ENCODE data around the gene NOTCH4. TPM values are rescaled to one million over a fixed set of nuclear protein-coding genes. Genes with fewer than 3 reads are reported as not detected.
A peak's percentile ranks its signal among the peaks of the same experiment; 100 is the strongest.

The NOTCH4 gene
- polyA plus RNA-seq, 1 donor from 2014 or later, result 4.9 TPM

- Mint-ChIP-seq H3K9me3 (peaks cover 0 to 1% (median 0%) of the 10 kb centered on the region in 3 donors), H3K27me3 (peaks cover 31% of the 10 kb centered on the region), H3K27ac (peak overlapping the region in 2 of 3 donors; percentile 58 to 80), H3K36me3 (no peaks in the 10 kb centered on the region), H3K4me1 (peaks cover 14 to 20% (median 19%) of the 10 kb centered on the region in 3 donors), H3K4me3 (peak overlapping the region; percentile 82 to 100 (median 92))
Measured at GRCh38 chr6:32154514-32155161, 69.2 kb downstream of the NOTCH4 start.

DNA sequence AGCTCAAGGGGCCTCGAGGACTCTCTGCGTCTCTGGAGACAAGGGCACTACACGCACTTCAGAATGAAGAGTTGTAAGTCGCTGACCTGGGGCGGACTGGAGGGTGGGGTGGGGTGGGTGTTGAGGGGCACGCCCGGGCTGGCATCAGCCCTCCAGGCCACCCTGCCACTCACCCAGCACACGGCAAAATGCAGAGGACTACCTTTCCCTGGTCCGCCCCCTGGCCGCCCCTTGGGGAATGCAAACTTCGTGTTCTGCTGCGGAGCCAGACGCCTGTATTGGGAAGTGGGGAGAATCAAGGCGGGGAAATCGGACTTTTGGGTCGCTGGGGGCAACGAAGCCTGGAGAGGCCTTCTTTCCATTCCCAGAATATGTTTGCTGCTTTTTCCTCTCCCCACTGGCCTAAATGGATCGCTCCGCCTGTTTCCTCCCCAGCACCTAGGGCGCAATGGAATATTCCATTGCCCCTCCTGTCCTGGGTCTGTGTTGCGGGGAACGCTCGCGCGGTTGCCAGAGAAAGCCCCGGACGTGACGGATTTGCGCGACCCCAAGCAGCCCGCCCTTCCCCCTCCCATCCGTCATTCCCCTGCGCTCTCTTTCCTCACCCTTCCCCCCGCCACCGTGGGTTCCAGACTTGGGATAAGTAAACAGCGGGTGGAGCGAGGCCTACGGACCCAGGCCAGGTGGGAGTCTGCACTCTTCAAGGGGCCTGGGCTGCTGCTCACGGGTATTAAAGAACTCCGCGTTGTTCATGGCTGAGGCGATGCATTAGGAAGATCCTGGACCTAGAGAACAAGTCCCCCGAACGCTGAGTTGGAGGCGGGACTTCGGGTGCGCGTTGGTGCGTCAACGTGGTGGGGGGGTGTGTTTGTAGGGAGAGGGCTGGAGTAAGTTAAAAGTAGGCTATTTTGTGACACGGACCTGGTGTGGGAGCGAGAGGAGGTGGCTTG is 70.0 kb downstream of the NOTCH4 start, which contains the start of gene PPT2:
TSS of gene PPT2 (plus strand) at position 578 of the 950 bp plus-strand sequence. CDS start 454 bp downstream, outside the sequence.
- peaks cover 36% of the 10 kb centered on the region for H3K27me3 Mint-ChIP-seq
- peaks cover 15 to 22% (median 19%) of the 10 kb centered on the region in 3 donors for H3K4me1 Mint-ChIP-seq
- no peaks in the 10 kb centered on the region for H3K36me3 Mint-ChIP-seq
- peak within 1 kb of the TSS; percentile 82 to 100 (median 92) for H3K4me3 Mint-ChIP-seq
- peaks cover 0 to 4% (median 0%) of the 10 kb centered on the region in 3 donors for H3K9me3 Mint-ChIP-seq
- H3K27ac Mint-ChIP-seq, result peak within 1 kb of the TSS; percentile 18 to 80 (median 58)

- H3K27ac Mint-ChIP-seq, result peak overlapping the region in 1 of 3 donors; percentile 15
- peaks cover 17 to 27% (median 19%) of the 10 kb centered on the region in 3 donors for H3K4me1 Mint-ChIP-seq
- H3K27me3 Mint-ChIP-seq, result peaks cover 44% of the 10 kb centered on the region
- H3K36me3 Mint-ChIP-seq, result no peaks in the 10 kb centered on the region
- H3K4me3 Mint-ChIP-seq, result peak overlapping the region; percentile 26 to 92 (median 84)
- peaks cover 0 to 4% (median 0%) of the 10 kb centered on the region in 3 donors for H3K9me3 Mint-ChIP-seq
Measured at GRCh38 chr6:32152769-32153563, 70.9 kb downstream of the NOTCH4 start.

GRCh38 chr6:32151863-32152768 is 71.8 kb downstream of the NOTCH4 start, which contains the start of gene PRRT1:
TSS of gene PRRT1 (minus strand) at chr6:32151939. CDS start at chr6:32151827, 112 bp downstream.
- H3K27ac Mint-ChIP-seq, result peak within 1 kb of the TSS in 1 of 3 donors; percentile 21
- peaks cover 52% of the 10 kb centered on the region for H3K27me3 Mint-ChIP-seq
- H3K36me3 Mint-ChIP-seq, result no peaks in the 10 kb centered on the region
- H3K4me1 Mint-ChIP-seq, result peaks cover 17 to 27% (median 19%) of the 10 kb centered on the region in 3 donors
- H3K9me3 Mint-ChIP-seq, result peaks cover 0 to 4% (median 0%) of the 10 kb centered on the region in 3 donors
- peak within 1 kb of the TSS in 3 of 4 donors; percentile 19 to 82 (median 70) for H3K4me3 Mint-ChIP-seq

DNA sequence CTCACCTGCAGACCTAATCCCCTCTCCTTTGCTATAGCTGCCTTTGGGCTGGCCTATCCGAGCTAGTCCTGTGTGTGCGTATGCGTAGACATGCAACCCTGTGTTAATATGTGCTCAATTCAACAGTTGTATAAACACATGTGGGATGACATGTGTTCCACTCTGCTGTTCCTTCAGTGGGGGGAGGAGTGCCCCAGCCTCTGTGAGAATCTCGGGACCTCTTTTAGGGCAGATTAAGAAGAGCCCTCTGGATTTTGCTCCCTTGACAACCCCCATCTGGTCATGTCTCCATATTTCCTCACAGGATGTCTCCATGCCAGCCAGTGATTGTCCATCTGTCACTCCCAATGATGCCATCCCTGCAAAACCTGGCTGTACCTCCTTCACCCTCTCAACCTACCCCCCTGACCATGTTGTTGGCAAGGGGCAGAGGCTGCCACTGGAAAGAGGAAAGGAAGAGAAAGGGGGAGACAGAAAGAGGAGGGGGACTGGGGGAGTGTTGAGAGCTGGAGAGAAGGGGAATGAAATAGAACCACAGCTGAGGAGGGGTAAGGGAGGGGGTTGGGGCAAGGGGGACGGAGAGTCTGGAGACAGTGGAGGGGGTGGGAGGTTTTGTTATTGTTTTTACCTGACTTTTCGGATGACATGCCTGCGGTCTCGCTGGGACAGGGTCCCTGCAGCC is 72.5 kb downstream of the NOTCH4 start:
- Mint-ChIP-seq H3K27me3 (peaks cover 52% of the 10 kb centered on the region), H3K27ac (no peak overlapping the region), H3K9me3 (peaks cover 0 to 4% (median 0%) of the 10 kb centered on the region in 3 donors), H3K4me1 (peaks cover 17 to 27% (median 19%) of the 10 kb centered on the region in 3 donors), H3K36me3 (no peaks in the 10 kb centered on the region), H3K4me3 (peak overlapping the region in 2 of 4 donors; percentile 19 to 25)

- Mint-ChIP-seq H3K9me3 (peaks cover 0 to 4% (median 0%) of the 10 kb centered on the region in 3 donors), H3K4me1 (peaks cover 19 to 26% (median 20%) of the 10 kb centered on the region in 3 donors), H3K27ac (peak overlapping the region in 1 of 3 donors; percentile 74), H3K4me3 (peak overlapping the region in 1 of 4 donors; percentile 87), H3K36me3 (no peaks in the 10 kb centered on the region), H3K27me3 (peaks cover 52% of the 10 kb centered on the region)
Measured at GRCh38 chr6:32149932-32150870, 73.7 kb downstream of the NOTCH4 start.

- H3K36me3 Mint-ChIP-seq, result no peaks in the 10 kb centered on the region
- H3K4me3 Mint-ChIP-seq, result peak overlapping the region; percentile 44 to 85 (median 50)
- H3K27ac Mint-ChIP-seq, result peak overlapping the region in 1 of 3 donors; percentile 88
- H3K9me3 Mint-ChIP-seq, result peaks cover 0 to 4% (median 0%) of the 10 kb centered on the region in 3 donors
- H3K27me3 Mint-ChIP-seq, result peaks cover 52% of the 10 kb centered on the region
- H3K4me1 Mint-ChIP-seq, result peaks cover 14 to 20% (median 14%) of the 10 kb centered on the region in 3 donors
Measured at GRCh38 chr6:32149092-32149755, 74.6 kb downstream of the NOTCH4 start.

- Mint-ChIP-seq H3K27ac (peak overlapping the region in 1 of 3 donors; percentile 88), H3K4me3 (peak overlapping the region; percentile 44 to 85 (median 68)), H3K36me3 (no peaks in the 10 kb centered on the region), H3K27me3 (peaks cover 47% of the 10 kb centered on the region), H3K4me1 (peaks cover 10 to 16% (median 13%) of the 10 kb centered on the region in 3 donors), H3K9me3 (peaks cover 0 to 4% (median 0%) of the 10 kb centered on the region in 3 donors)
Measured at GRCh38 chr6:32148289-32149091, 75.4 kb downstream of the NOTCH4 start.

- no peaks in the 10 kb centered on the region for H3K36me3 Mint-ChIP-seq
- H3K4me1 Mint-ChIP-seq, result peaks cover 1 to 11% (median 6%) of the 10 kb centered on the region in 3 donors
- H3K4me3 Mint-ChIP-seq, result no peak overlapping the region
- H3K27ac Mint-ChIP-seq, result no peak overlapping the region
- H3K9me3 Mint-ChIP-seq, result peaks cover 0 to 4% (median 0%) of the 10 kb centered on the region in 3 donors
- peaks cover 41% of the 10 kb centered on the region for H3K27me3 Mint-ChIP-seq
Measured at GRCh38 chr6:32147401-32148132, 76.3 kb downstream of the NOTCH4 start.

GRCh38 chr6:32146687-32147086 is 77.2 kb downstream of the NOTCH4 start:
- no peak overlapping the region for H3K27ac Mint-ChIP-seq

More at GRCh38 chr6:32146687-32147086, 77.2 kb downstream of the NOTCH4 start:
- peaks cover 37% of the 10 kb centered on the region for H3K27me3 Mint-ChIP-seq
- peaks cover 0 to 11% (median 6%) of the 10 kb centered on the region in 3 donors for H3K4me1 Mint-ChIP-seq
- H3K4me3 Mint-ChIP-seq, result peak overlapping the region in 1 of 4 donors; percentile 0
- peaks cover 0 to 4% (median 0%) of the 10 kb centered on the region in 3 donors for H3K9me3 Mint-ChIP-seq
- H3K36me3 Mint-ChIP-seq, result no peaks in the 10 kb centered on the region
